ENCODE measurements around the gene PIEZO2. TPM values are rescaled to one million over a fixed set of nuclear protein-coding genes. Genes with fewer than 3 reads are reported as not detected.

PIEZO2 gene
- total and polyA plus RNA-seq, 2 of the 8 experiments (the other 6 are each of a cell fraction or from before 2014, with no cell fraction given): 4.7 to 16.5 TPM

- Histone ChIP-seq H4K20me1 (replicated peaks in 1 of 2; ENCODE audit: control insufficient read depth in 1 of 2, insufficient read depth in 2 of 2, low read length in 2 of 2) (no peaks in the 10 kb centered on the region), H3K14ac (ENCODE audit: insufficient read length) (no peak overlapping the region), H3K27ac (ENCODE audit: low read depth, low read length) (no peak overlapping the region), H3K4ac (replicated peaks; ENCODE audit: insufficient read length, low read depth, low read length) (no peak overlapping the region), H3K9ac (replicated peaks in 1 of 4; ENCODE audit: extremely low read depth in 1 of 4, low read depth in 3 of 4, low read length in 3 of 4) (no peak overlapping the region), H2BK5ac (ENCODE audit: low read depth, low read length) (no peak overlapping the region), H4K91ac (replicated peaks; ENCODE audit: insufficient read length, low read length) (no peak overlapping the region), H3K23me2 (ENCODE audit: low read depth, low read length) (no peaks in the 10 kb centered on the region; the same call in 1 of the 2 replicates), H3K23ac (ENCODE audit: insufficient read length) (no peak overlapping the region), H2BK15ac (ENCODE audit: low read length) (no peak overlapping the region), H3K79me2 (ENCODE audit: control insufficient read depth in 1 of 2, insufficient read depth in 2 of 2, low read length in 2 of 2) (no peaks in the 10 kb centered on the region), H3K4me1 (replicated peaks in 1 of 4; ENCODE audit: control insufficient read depth in 3 of 4, insufficient read depth in 4 of 4, low read length in 3 of 4) (no peaks in the 10 kb centered on the region), H3K9me3 (ENCODE audit: insufficient read depth in 2 of 2, low read depth in 1 of 2, low read length in 1 of 2) (no peaks in the 10 kb centered on the region; a peak in 1 of 4 replicates), H3K56ac (replicated peaks; ENCODE audit: insufficient read length, low read depth, low read length) (no peak overlapping the region), H2BK12ac (ENCODE audit: low read depth, low read length) (no peak overlapping the region), H3K79me1 (ENCODE audit: low read depth, low read length) (no peaks in the 10 kb centered on the region), H4K5ac (ENCODE audit: insufficient read length, low read depth, low read length) (no peak overlapping the region), H4K8ac (ENCODE audit: extremely low read depth, insufficient read depth, low read length) (no peak overlapping the region), H3K4me3 (ENCODE audit: extremely low read depth in 1 of 4, insufficient read depth in 2 of 4, low read depth in 3 of 4, low read length in 4 of 4) (no peak overlapping the region), H3K27me3 (replicated peaks in 1 of 4; ENCODE audit: control insufficient read depth in 3 of 4, extremely low read depth in 1 of 4, insufficient read depth in 3 of 4, low read length in 3 of 4) (no peaks in the 10 kb centered on the region), H2AFZ (ENCODE audit: low read length) (no peak overlapping the region), H2AK5ac (ENCODE audit: low read depth, low read length) (no peak overlapping the region), H3K4me2 (ENCODE audit: insufficient read depth in 1 of 2, low read depth in 2 of 2, low read length in 2 of 2) (no peak overlapping the region), H2BK120ac (replicated peaks; ENCODE audit: low read depth, low read length) (no peak overlapping the region), H3K36me3 (ENCODE audit: control insufficient read depth in 2 of 4, insufficient read depth in 4 of 4, low read length in 3 of 4) (no peaks in the 10 kb centered on the region), H2BK20ac (ENCODE audit: low read length) (no peak overlapping the region), H3K18ac (ENCODE audit: extremely low read depth, low read length) (no peak overlapping the region)
- ChIA-PET CTCF (ENCODE audit: partially characterized antibody) (interaction anchor here (1.2 kb wide), 1 partner anchor 10 kb away, joined by 4 read pairs; no protein-coding TSS in a partner anchor), POLR2A (ENCODE audit: partially characterized antibody) (no interaction called here)
- TF ChIP-seq SAP30 (IDR thresholded peaks at IDR 0.05; ENCODE audit: insufficient read depth, insufficient replicate concordance, low read length): no peak
- TF ChIP-seq SP1 (IDR thresholded peaks at IDR 0.05; ENCODE audit: low read depth, low read length): no peak
- no peak for TF ChIP-seq RXRA (IDR thresholded peaks at IDR 0.05; ENCODE audit: insufficient read depth, low read depth, low read length)
- TF ChIP-seq CEBPB (IDR thresholded peaks at IDR 0.05; ENCODE audit: low read depth, low read length): no peak
- TF ChIP-seq SP2 (IDR thresholded peaks at IDR 0.05; ENCODE audit: low read length): no peak
- no peak for TF ChIP-seq HDAC2 (IDR thresholded peaks at IDR 0.05; ENCODE audit: borderline replicate concordance in 1 of 2, low read depth in 2 of 2, low read length in 2 of 2)
- no peak for TF ChIP-seq RNF2 (IDR thresholded peaks at IDR 0.05; ENCODE audit: borderline replicate concordance, low read depth, low read length, missing control alignments, poor library complexity, severe bottlenecking)
- TF ChIP-seq TAF1 (IDR thresholded peaks at IDR 0.05; ENCODE audit: low read depth, low read length): no peak
- DNase-seq (ENCODE audit: low read depth in 1 of 2, low spot score in 2 of 2) (no peak), FAIRE-seq (no peak)
- WGBS, 2 experiments (ENCODE audit: extremely low coverage in 1 of 2, insufficient coverage in 1 of 2, insufficient read length in 1 of 2, insufficient replicate concordance in 2 of 2, low coverage in 1 of 2, low lambda C conversion rate in 2 of 2, missing lambda C conversion rate in 1 of 2): 87% methylated on average over 1 of the region's 1 CpG; no CpG with 5 or more reads in 1 of the 2 experiments
These were observed 153.8 kb downstream of the PIEZO2 start for GRCh38 chr18:10995550-10995949.
